Trophoblast cell (in vitro differentiated cells and primary cell): Measurements from ENCODE around the gene ARFGAP2.

ENCODE experiments used
- DNase-seq, 2 donors: peaks; one replicate each; pipeline ENCODE4 v3.0.0-alpha.2; 2016
- H2AFZ ChIP-seq: 2 replicates; pipeline ENCODE4 v1.6.1; 2013; ENCODE audit warnings: low read length, moderate library complexity, mild to moderate bottlenecking; ENCODE audit not compliant: insufficient read depth, poor library complexity
- H2AK5ac ChIP-seq: 2 replicates; pipeline ENCODE4 v1.6.1; 2013; ENCODE audit warnings: mild to moderate bottlenecking, low read length
- H2BK120ac ChIP-seq: 2 replicates; pipeline ENCODE4 v1.6.1; 2013; ENCODE audit warnings: low read length, mild to moderate bottlenecking, moderate library complexity; ENCODE audit not compliant: insufficient read depth, poor library complexity
- H2BK12ac ChIP-seq: 2 replicates; pipeline ENCODE4 v1.6.1; 2013; ENCODE audit warnings: mild to moderate bottlenecking, low read length, moderate library complexity
- H2BK5ac ChIP-seq: 2 replicates; pipeline ENCODE4 v1.6.1; 2013; ENCODE audit warnings: low read length, low read depth, moderate library complexity, mild to moderate bottlenecking; ENCODE audit not compliant: poor library complexity
- H3K14ac ChIP-seq: 2 replicates; pipeline ENCODE4 v1.6.1; 2013; ENCODE audit warnings: mild to moderate bottlenecking, low read length
- H3K18ac ChIP-seq: 2 replicates; pipeline ENCODE4 v1.6.1; 2013; ENCODE audit warnings: mild to moderate bottlenecking, low read length
- H3K23ac ChIP-seq: 2 replicates; pipeline ENCODE4 v1.6.1; 2013; ENCODE audit warnings: low read length
- H3K27ac ChIP-seq: 2 replicates; pipeline ENCODE4 v1.5.1; 2013; ENCODE audit warnings: low read depth, mild to moderate bottlenecking, inconsistent platforms, low read length, moderate library complexity
- H3K27me3 ChIP-seq: 2 replicates; pipeline ENCODE4 v1.6.1; 2013; ENCODE audit warnings: inconsistent platforms, mild to moderate bottlenecking, low read length, moderate library complexity; ENCODE audit not compliant: insufficient read depth
- H3K36me3 ChIP-seq, 2 experiments: 1 replicate in 1 of 2; 2 replicates in 1 of 2; pipeline ENCODE4 v1.6.1; 2013; ENCODE audit warnings: low read length in 2 of 2, mild to moderate bottlenecking in 2 of 2, moderate library complexity in 1 of 2; ENCODE audit not compliant: insufficient read depth in 2 of 2, control insufficient read depth in 1 of 2
- H3K4ac ChIP-seq: 2 replicates; pipeline ENCODE4 v1.6.1; 2013; ENCODE audit warnings: low read depth, mild to moderate bottlenecking, low read length, moderate library complexity
- H3K4me1 ChIP-seq, 2 experiments: 1 replicate in 1 of 2; 2 replicates in 1 of 2; pipeline ENCODE4 v1.6.1; 2013; ENCODE audit warnings: low read length in 2 of 2, mild to moderate bottlenecking in 2 of 2, moderate library complexity in 1 of 2; ENCODE audit not compliant: insufficient read depth in 2 of 2, control insufficient read depth in 1 of 2
- H3K4me2 ChIP-seq: 2 replicates; pipeline ENCODE4 v1.6.1; 2013; ENCODE audit warnings: inconsistent platforms, mild to moderate bottlenecking, low read length, moderate library complexity
- H3K4me3 ChIP-seq: 2 replicates; pipeline ENCODE4 v1.5.1; 2013; ENCODE audit warnings: mild to moderate bottlenecking, low read depth, low read length, inconsistent platforms
- H3K79me1 ChIP-seq: one replicate; pipeline ENCODE4 v1.6.1; 2013; ENCODE audit warnings: low read length
- H3K79me2 ChIP-seq: 2 replicates; pipeline ENCODE4 v1.6.1; 2013; ENCODE audit warnings: low read length, mild to moderate bottlenecking; ENCODE audit not compliant: control insufficient read depth, insufficient read depth, poor library complexity
- H3K9ac ChIP-seq: 2 replicates; pipeline ENCODE4 v1.6.1; 2013; ENCODE audit warnings: mild to moderate bottlenecking, low read length
- H3K9me3 ChIP-seq: 2 replicates; pipeline ENCODE4 v1.6.1; 2013; ENCODE audit warnings: low read depth, mild to moderate bottlenecking, control low read depth, inconsistent platforms, low read length; ENCODE audit not compliant: insufficient read depth
- H4K12ac ChIP-seq: 2 replicates; pipeline ENCODE4 v1.6.1; 2013; ENCODE audit warnings: low read depth, mild to moderate bottlenecking, low read length, moderate library complexity
- H4K8ac ChIP-seq: 2 replicates; pipeline ENCODE4 v1.6.1; 2013; ENCODE audit warnings: low read depth, mild to moderate bottlenecking, low read length, moderate library complexity
- H4K91ac ChIP-seq: one replicate; pipeline ENCODE4 v1.6.1; 2013; ENCODE audit warnings: low read depth, mild to moderate bottlenecking, low read length, moderate library complexity
- WGBS: extraction: QIAGEN DNeasy Blood & Tissue Kit; methylation state at CpG from one replicate; pipeline ENCODE4 v1.1.7; 2013; ENCODE audit warnings: missing lambda C conversion rate; ENCODE audit not compliant: insufficient read length, insufficient coverage; ENCODE audit errors: extremely low coverage; 5-methylcytosine and 5-hydroxymethylcytosine counted together

The ARFGAP2 gene

DNA sequence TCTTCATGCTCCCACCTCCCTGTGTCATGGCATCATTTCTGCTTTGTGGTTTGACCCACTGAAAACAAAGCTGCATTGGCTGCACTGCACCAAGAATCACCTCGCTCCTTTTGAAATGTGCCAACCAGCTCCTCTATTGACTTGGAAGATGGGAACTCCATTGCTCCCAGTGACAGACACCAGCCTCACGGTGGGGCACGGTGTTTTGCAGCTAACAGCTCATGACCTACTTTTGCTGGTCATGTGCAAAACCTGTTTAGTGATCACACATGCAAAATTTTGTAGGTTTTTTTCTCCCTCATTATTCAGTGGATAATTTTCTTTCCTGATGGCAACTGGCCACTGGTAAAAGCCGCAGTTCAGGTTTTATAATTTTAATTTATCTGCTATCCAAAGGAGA is 36.8 kb downstream of the ARFGAP2 start:
- H2BK5ac ChIP-seq, result no peak overlapping the region
- no peak overlapping the region for H3K27ac ChIP-seq
- no peak for DNase-seq
- H3K9me3 ChIP-seq, result no peaks in the 10 kb centered on the region
- H3K23ac ChIP-seq, result peak overlapping the region; percentile 81
- no peak overlapping the region for H3K18ac ChIP-seq
- no peak overlapping the region for H3K14ac ChIP-seq
- H4K91ac ChIP-seq, result no peak overlapping the region
- H3K36me3 ChIP-seq, result peaks cover 0 to 3% of the 10 kb centered on the region in 2 experiments
- no peak overlapping the region for H3K4ac ChIP-seq
- H3K4me3 ChIP-seq, result no peak overlapping the region
- no peak overlapping the region for H2AFZ ChIP-seq
- peaks cover 6 to 10% of the 10 kb centered on the region in 2 experiments for H3K4me1 ChIP-seq
- no peak overlapping the region for H3K9ac ChIP-seq
- WGBS, result no CpG with 5 or more reads among the region's 4 CpGs
- no peaks in the 10 kb centered on the region for H3K27me3 ChIP-seq
- H3K79me2 ChIP-seq, result no peaks in the 10 kb centered on the region
- H4K12ac ChIP-seq, result no peak overlapping the region
- H2BK120ac ChIP-seq, result no peak overlapping the region
- no peak overlapping the region for H2AK5ac ChIP-seq
- H2BK12ac ChIP-seq, result no peak overlapping the region
- peaks cover 4% of the 10 kb centered on the region for H3K79me1 ChIP-seq
- no peak overlapping the region for H3K4me2 ChIP-seq
- H4K8ac ChIP-seq, result no peak overlapping the region

DNA sequence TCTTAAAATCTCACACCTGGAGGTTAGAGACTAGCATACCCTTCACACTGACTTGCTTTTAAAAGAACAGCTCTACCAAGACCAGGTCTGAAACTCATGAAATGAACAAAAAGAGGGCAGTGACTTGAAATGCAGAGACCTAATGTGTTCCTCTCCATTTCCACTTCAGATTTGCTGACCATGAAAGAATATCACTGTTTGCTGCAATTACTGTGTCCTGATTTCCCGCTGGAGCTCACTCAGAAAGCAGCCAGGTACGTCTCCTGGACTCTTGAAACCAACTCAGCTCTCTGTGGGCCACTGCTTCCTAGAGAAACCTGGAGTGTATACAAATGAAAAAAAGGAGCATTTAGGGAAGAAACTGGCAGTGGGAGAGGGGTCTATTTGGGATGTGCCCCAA is 39.2 kb downstream of the ARFGAP2 start:
- H4K8ac ChIP-seq, result no peak overlapping the region
- no peaks in the 10 kb centered on the region for H3K9me3 ChIP-seq
- no peak overlapping the region for H2BK12ac ChIP-seq
- H2AFZ ChIP-seq, result no peak overlapping the region
- no peak overlapping the region for H3K14ac ChIP-seq
- no peaks in the 10 kb centered on the region for H3K79me2 ChIP-seq
- DNase-seq, result no peak
- H3K18ac ChIP-seq, result no peak overlapping the region
- H3K36me3 ChIP-seq, result peaks cover 0 to 3% of the 10 kb centered on the region in 2 experiments
- no peak overlapping the region for H3K4me2 ChIP-seq
- no peak overlapping the region for H2BK5ac ChIP-seq
- H3K79me1 ChIP-seq, result peaks cover under 1% of the 10 kb centered on the region
- H2AK5ac ChIP-seq, result no peak overlapping the region
- no peak overlapping the region for H3K23ac ChIP-seq
- H2BK120ac ChIP-seq, result no peak overlapping the region
- H3K27ac ChIP-seq, result no peak overlapping the region
- no peak overlapping the region for H3K9ac ChIP-seq
- no peak overlapping the region for H4K12ac ChIP-seq
- no peak overlapping the region for H3K4me3 ChIP-seq
- H3K27me3 ChIP-seq, result no peaks in the 10 kb centered on the region
- peaks cover 1 to 7% of the 10 kb centered on the region in 2 experiments for H3K4me1 ChIP-seq
- no CpG with 5 or more reads among the region's 2 CpGs for WGBS
- no peak overlapping the region for H3K4ac ChIP-seq
- H4K91ac ChIP-seq, result no peak overlapping the region

GRCh38 chr11:47136921-47137320 is 39.8 kb downstream of the ARFGAP2 start:
- WGBS, result no CpG with 5 or more reads among the region's 3 CpGs
- Histone ChIP-seq H2BK120ac (no peak overlapping the region), H3K79me2 (no peaks in the 10 kb centered on the region), H3K18ac (no peak overlapping the region), H4K8ac (no peak overlapping the region), H3K27ac (no peak overlapping the region), H2BK12ac (no peak overlapping the region), H4K91ac (no peak overlapping the region), H3K9me3 (no peaks in the 10 kb centered on the region), H3K4me3 (no peak overlapping the region), H3K79me1 (no peaks in the 10 kb centered on the region), H3K4me2 (no peak overlapping the region), H3K23ac (no peak overlapping the region), H3K4me1 (peaks cover 0 to 5% of the 10 kb centered on the region in 2 experiments), H3K9ac (no peak overlapping the region), H2AK5ac (no peak overlapping the region), H3K4ac (no peak overlapping the region), H3K14ac (no peak overlapping the region), H3K36me3 (peaks cover 0 to 3% of the 10 kb centered on the region in 2 experiments), H2BK5ac (no peak overlapping the region), H3K27me3 (no peaks in the 10 kb centered on the region), H4K12ac (no peak overlapping the region), H2AFZ (no peak overlapping the region)
- DNase-seq, result no peak

DNA sequence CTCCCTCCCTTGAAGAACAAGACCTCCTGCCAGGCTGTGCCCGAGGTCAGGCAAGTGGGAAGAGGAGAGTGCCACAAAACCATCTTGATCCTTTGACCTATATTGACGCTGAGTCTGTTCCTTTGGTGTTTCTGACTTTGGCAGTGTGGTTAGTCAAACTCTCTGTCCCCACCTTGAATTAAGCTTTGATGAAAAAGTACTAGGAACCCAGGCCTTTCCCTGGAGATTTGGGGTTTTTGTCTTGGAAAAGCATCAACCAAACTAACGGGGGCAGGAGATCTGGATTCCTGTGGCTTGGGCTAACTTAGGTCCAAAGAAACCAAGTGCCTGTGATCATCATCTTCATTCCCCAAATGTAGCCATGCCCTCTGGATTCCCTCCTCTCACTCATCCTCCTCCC is 40.4 kb downstream of the ARFGAP2 start:
- WGBS, result no CpG with 5 or more reads among the region's 3 CpGs
- peaks cover 0 to 3% of the 10 kb centered on the region in 2 experiments for H3K36me3 ChIP-seq

More for the DNA sequence above, 40.4 kb downstream of the ARFGAP2 start:
- no peak for DNase-seq
- Histone ChIP-seq H2AFZ (no peak overlapping the region), H3K9me3 (no peaks in the 10 kb centered on the region), H3K4me3 (no peak overlapping the region), H3K18ac (no peak overlapping the region), H2BK5ac (no peak overlapping the region), H3K4ac (no peak overlapping the region), H4K8ac (no peak overlapping the region), H3K27ac (no peak overlapping the region), H3K14ac (no peak overlapping the region), H3K4me1 (peaks cover 0 to 5% of the 10 kb centered on the region in 2 experiments), H3K79me2 (no peaks in the 10 kb centered on the region), H2BK12ac (no peak overlapping the region), H4K12ac (no peak overlapping the region), H2BK120ac (no peak overlapping the region), H3K4me2 (no peak overlapping the region), H3K23ac (no peak overlapping the region), H2AK5ac (no peak overlapping the region), H3K79me1 (no peaks in the 10 kb centered on the region), H3K9ac (no peak overlapping the region), H3K27me3 (no peaks in the 10 kb centered on the region), H4K91ac (no peak overlapping the region)
